ENCODE results near the gene ZBTB2. TPM values are rescaled to one million over a fixed set of nuclear protein-coding genes. Genes with fewer than 3 reads are reported as not detected.
"Not testable (repeated sequence)": the region's sequence is repeated elsewhere in the genome, so short reads cannot be mapped to it uniquely, and the experiment has no call there.

ZBTB2 gene
- total RNA-seq, 1 donor from 2014 or later, result 11.6 TPM

GRCh38 chr6:151350442-151351145, 40.8 kb downstream of the ZBTB2 start:
- Histone ChIP-seq H3K27ac (no peak overlapping the region), H3K79me2 (ENCODE audit: low read depth) (peaks cover 5% of the 10 kb centered on the region), H2AFZ (replicated peaks) (no peak overlapping the region), H3K4me1 (no peaks in the 10 kb centered on the region), H3K36me3 (no peaks in the 10 kb centered on the region), H4K20me1 (ENCODE audit: low read depth) (no peaks in the 10 kb centered on the region), H3K27me3 (no peaks in the 10 kb centered on the region), H3K4me3 (no peak overlapping the region), H3K4me2 (no peak overlapping the region), H3F3A (ENCODE audit: low read depth) (no peaks in the 10 kb centered on the region), H3K9me3 (ENCODE audit: low read depth) (no peaks in the 10 kb centered on the region), H3K9ac (no peak overlapping the region)
- Mint-ChIP-seq H3K27me3 (ENCODE audit: insufficient read depth, low read depth) (peaks cover 3% of the 10 kb centered on the region), H3K36me3 (peaks cover 30% of the 10 kb centered on the region), H3K4me3 (no peak overlapping the region), H3K9me3 (no peaks in the 10 kb centered on the region), H3K4me1 (peaks cover 8% of the 10 kb centered on the region), H3K27ac (no peak overlapping the region)
- no peak for DNase-seq (ENCODE audit: low spot score)
- TF ChIP-seq EZH2phosphoT487 (IDR thresholded peaks at IDR 0.05) (no peak), CTCF (IDR thresholded peaks at IDR 0.05) (no peak), EZH2 (IDR thresholded peaks at IDR 0.05) (no peak)

- no peak overlapping the region for H3K4me2 ChIP-seq
- H3K4me3 ChIP-seq, result no peak overlapping the region
- Mint-ChIP-seq H3K36me3 (peaks cover 28% of the 10 kb centered on the region), H3K27ac (no peak overlapping the region), H3K4me3 (no peak overlapping the region), H3K27me3 (ENCODE audit: insufficient read depth, low read depth) (peaks cover 3% of the 10 kb centered on the region), H3K9me3 (no peaks in the 10 kb centered on the region), H3K4me1 (peaks cover 8% of the 10 kb centered on the region)
- no peak overlapping the region for H3K27ac ChIP-seq
- no peak overlapping the region for H2AFZ ChIP-seq (replicated peaks)
- no peak for TF ChIP-seq EZH2phosphoT487 (IDR thresholded peaks at IDR 0.05)
- no peak for TF ChIP-seq CTCF (IDR thresholded peaks at IDR 0.05)
- no peak for TF ChIP-seq EZH2 (IDR thresholded peaks at IDR 0.05)
- H3K36me3 ChIP-seq, result no peaks in the 10 kb centered on the region
- H3K4me1 ChIP-seq, result no peaks in the 10 kb centered on the region
- no peak overlapping the region for H3K9ac ChIP-seq
- H3K9me3 ChIP-seq (ENCODE audit: low read depth), result no peaks in the 10 kb centered on the region
- DNase-seq (ENCODE audit: low spot score), result no peak
- peaks cover 5% of the 10 kb centered on the region for H3K79me2 ChIP-seq (ENCODE audit: low read depth)
- no peaks in the 10 kb centered on the region for H3K27me3 ChIP-seq
- no peaks in the 10 kb centered on the region for H4K20me1 ChIP-seq (ENCODE audit: low read depth)
- no peaks in the 10 kb centered on the region for H3F3A ChIP-seq (ENCODE audit: low read depth)
These were observed 41.6 kb downstream of the ZBTB2 start for GRCh38 chr6:151349651-151350270.

- not testable (repeated sequence) for H2AFZ ChIP-seq (replicated peaks); H3K27me3 ChIP-seq; H3K4me1 Mint-ChIP-seq; H3K27me3 Mint-ChIP-seq (ENCODE audit: insufficient read depth, low read depth); H3K27ac Mint-ChIP-seq; H4K20me1 ChIP-seq (ENCODE audit: low read depth); H3K4me1 ChIP-seq; H3K27ac ChIP-seq; H3K9me3 ChIP-seq (ENCODE audit: low read depth); H3K9ac ChIP-seq; H3K4me3 Mint-ChIP-seq; H3K4me2 ChIP-seq; DNase-seq (ENCODE audit: low spot score); H3K9me3 Mint-ChIP-seq; H3K36me3 ChIP-seq; H3F3A ChIP-seq (ENCODE audit: low read depth); H3K4me3 ChIP-seq
- H3K36me3 Mint-ChIP-seq, result peaks cover 23% of the 10 kb centered on the region
- peaks cover 25% of the 10 kb centered on the region for H3K79me2 ChIP-seq (ENCODE audit: low read depth)
These were observed 48.6 kb downstream of the ZBTB2 start for GRCh38 chr6:151342750-151343149.

Measured in neural progenitor cell (in vitro differentiated cells).